Measurements from ENCODE around the gene GOLGB1.

Gene GOLGB1

DNA sequence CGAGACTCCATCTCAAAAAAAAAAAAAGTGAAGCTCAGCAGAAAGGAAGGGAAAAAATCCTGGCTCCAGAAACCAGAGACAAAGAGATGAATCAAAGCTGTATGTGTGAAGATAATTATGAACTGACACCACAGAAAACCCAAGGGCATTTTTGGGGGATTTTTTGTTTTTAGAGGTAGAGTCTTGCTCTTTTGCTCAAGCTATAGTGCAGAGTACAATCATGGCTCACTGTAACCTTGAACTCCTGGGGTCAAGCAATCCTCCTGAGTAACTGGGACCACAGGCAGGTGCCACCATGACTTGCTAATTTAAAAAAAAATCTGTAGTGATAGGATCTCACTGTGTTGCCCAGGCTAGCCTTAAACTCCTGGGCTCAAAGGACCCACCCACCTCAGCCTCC, 111.6 kb downstream of the GOLGB1 start:
- Mint-ChIP-seq H3K27me3 (no peaks in the 10 kb centered on the region), H3K36me3 (ENCODE audit: insufficient read depth) (peaks cover 89% of the 10 kb centered on the region), H3K4me1 (peaks cover 27% of the 10 kb centered on the region), H3K9me3 (no peaks in the 10 kb centered on the region), H3K4me3 (no peak overlapping the region), H3K27ac (ENCODE audit: low read depth) (peak overlapping the region; percentile 24)
- no peak for DNase-seq (ENCODE audit: low spot score in 2 of 2)
- no peak for ATAC-seq (replicated peaks; ENCODE audit: extremely low read depth, poor library complexity, severe bottlenecking)

DNA sequence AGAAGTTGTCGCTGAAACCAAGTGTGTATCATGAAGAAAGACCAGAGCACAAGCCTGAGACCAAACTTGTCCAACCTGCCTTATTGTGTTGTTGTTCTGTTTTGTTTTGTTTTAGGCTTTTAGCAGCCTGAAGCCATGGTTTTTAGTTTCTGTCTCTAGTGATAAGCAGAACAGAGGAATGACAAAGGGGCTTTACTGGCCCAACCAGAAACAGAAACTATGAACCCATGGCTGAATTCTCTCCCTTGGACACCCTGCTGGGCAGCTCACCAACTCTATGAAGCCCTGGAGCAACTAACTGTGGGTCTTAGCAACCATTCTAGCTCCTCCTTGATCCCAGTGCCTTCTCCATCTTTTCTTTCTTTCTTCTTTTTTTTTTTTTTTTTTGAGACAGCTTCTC, 119.2 kb downstream of the GOLGB1 start:
- peak overlapping the region; percentile 44 for H3K27ac Mint-ChIP-seq (ENCODE audit: low read depth)
- peaks cover 4% of the 10 kb centered on the region for H3K4me1 Mint-ChIP-seq
- DNase-seq (ENCODE audit: low spot score in 2 of 2) (no peak), ATAC-seq (replicated peaks; ENCODE audit: extremely low read depth, poor library complexity, severe bottlenecking) (no peak)
- H3K36me3 Mint-ChIP-seq (ENCODE audit: insufficient read depth), result peaks cover 47% of the 10 kb centered on the region
- no peaks in the 10 kb centered on the region for H3K9me3 Mint-ChIP-seq
- H3K4me3 Mint-ChIP-seq, result no peak overlapping the region
- H3K27me3 Mint-ChIP-seq, result no peaks in the 10 kb centered on the region

DNA sequence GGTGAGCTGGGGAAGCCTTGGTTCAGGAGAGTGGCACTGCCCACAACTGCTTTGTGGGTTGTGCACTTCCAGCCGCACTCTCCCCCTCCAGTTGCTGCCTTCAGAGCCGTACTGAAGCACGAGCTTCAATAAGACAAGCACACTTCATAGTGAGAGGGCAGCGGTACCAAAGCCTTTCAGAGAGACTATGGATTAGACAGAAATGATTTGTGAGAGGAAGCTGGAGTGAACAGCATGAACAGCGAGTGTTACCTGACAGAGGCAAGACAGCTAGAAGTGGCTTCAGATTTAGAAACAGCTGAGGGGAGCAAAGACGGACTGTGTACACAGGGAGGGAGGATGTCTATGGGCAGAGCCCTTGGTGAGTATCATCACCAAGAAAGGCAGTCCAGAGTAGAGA, 119.9 kb downstream of the GOLGB1 start:
- peaks cover 40% of the 10 kb centered on the region for H3K36me3 Mint-ChIP-seq (ENCODE audit: insufficient read depth)
- no peak for DNase-seq (ENCODE audit: low spot score in 2 of 2)
- H3K4me3 Mint-ChIP-seq, result no peak overlapping the region
- peaks cover 4% of the 10 kb centered on the region for H3K4me1 Mint-ChIP-seq
- no peaks in the 10 kb centered on the region for H3K9me3 Mint-ChIP-seq
- H3K27me3 Mint-ChIP-seq, result no peaks in the 10 kb centered on the region
- no peak for ATAC-seq (replicated peaks; ENCODE audit: extremely low read depth, poor library complexity, severe bottlenecking)
- no peak overlapping the region for H3K27ac Mint-ChIP-seq (ENCODE audit: low read depth)

DNA sequence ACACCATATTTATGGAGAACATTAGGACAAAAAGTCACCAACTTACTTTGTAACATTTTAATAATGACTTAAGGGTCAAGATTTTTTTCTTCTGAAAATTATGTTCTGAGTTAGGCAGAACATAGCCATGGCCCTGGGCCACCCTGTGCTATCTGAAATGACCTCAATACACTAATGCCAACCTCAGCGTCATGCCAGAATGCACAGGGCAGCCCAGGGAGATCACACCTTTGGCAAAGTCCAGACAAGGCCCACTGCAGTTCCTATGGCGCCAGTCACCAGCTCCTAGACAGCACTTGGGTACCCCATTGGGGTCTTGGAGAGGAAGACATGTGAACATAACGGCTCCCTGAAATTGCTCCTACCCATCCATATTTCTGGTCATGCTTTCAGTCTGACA, 121.9 kb downstream of the GOLGB1 start:
- Mint-ChIP-seq H3K36me3 (ENCODE audit: insufficient read depth) (peaks cover 28% of the 10 kb centered on the region), H3K9me3 (no peaks in the 10 kb centered on the region), H3K27me3 (no peaks in the 10 kb centered on the region), H3K4me3 (no peak overlapping the region), H3K4me1 (peaks cover 4% of the 10 kb centered on the region), H3K27ac (ENCODE audit: low read depth) (no peak overlapping the region)
- ATAC-seq (replicated peaks; ENCODE audit: extremely low read depth, poor library complexity, severe bottlenecking) (no peak), DNase-seq (ENCODE audit: low spot score in 2 of 2) (no peak)

DNA sequence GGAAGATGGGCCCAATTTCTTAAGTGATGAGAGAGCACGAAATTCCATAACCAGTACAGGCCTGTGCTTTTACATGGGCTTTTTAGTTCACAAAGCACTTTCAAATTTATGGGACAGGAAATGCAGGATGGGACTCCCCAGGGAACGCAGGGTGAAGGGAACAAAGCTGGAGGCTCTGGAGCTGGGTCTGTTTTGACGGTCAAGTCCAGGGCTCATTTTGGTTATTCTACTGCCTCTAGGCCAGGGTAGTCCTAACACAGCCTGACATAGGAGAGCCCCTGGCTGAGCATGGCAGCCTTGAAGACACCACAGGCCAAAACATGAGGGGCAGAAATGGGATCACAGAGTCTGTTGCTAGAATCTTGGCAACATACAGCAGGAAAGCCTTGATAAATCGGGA, 122.3 kb downstream of the GOLGB1 start:
- H3K4me1 Mint-ChIP-seq, result peaks cover 4% of the 10 kb centered on the region
- peaks cover 3% of the 10 kb centered on the region for H3K27me3 Mint-ChIP-seq
- no peak overlapping the region for H3K4me3 Mint-ChIP-seq
- no peak overlapping the region for H3K27ac Mint-ChIP-seq (ENCODE audit: low read depth)
- no peaks in the 10 kb centered on the region for H3K9me3 Mint-ChIP-seq
- ATAC-seq (replicated peaks; ENCODE audit: extremely low read depth, poor library complexity, severe bottlenecking), result no peak
- peaks cover 25% of the 10 kb centered on the region for H3K36me3 Mint-ChIP-seq (ENCODE audit: insufficient read depth)
- no peak for DNase-seq (ENCODE audit: low spot score in 2 of 2)

DNA sequence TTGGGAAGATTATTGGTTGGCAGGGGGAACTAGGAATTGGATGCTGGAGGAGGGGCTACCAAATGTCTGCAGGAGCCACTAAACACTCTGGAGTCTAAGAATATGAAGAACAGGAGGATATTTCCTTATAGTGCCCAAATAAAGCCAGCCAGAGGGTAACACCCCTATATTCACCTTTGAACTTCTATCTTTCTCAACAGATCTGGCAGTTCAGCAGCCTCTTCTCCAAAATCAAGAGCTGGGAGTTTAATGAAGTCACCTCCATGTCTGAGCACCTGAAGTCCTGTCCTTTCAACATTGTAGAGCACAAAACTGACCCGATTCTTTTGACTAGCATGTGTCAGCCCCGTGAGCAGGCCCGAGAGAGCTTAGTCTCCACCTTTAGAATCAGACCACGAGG, 123.0 kb downstream of the GOLGB1 start:
- Mint-ChIP-seq H3K27me3 (peaks cover 10% of the 10 kb centered on the region), H3K9me3 (no peaks in the 10 kb centered on the region), H3K4me1 (peaks cover 4% of the 10 kb centered on the region), H3K27ac (ENCODE audit: low read depth) (no peak overlapping the region), H3K4me3 (no peak overlapping the region), H3K36me3 (ENCODE audit: insufficient read depth) (peaks cover 18% of the 10 kb centered on the region)
- DNase-seq (ENCODE audit: low spot score in 2 of 2) (no peak), ATAC-seq (replicated peaks; ENCODE audit: extremely low read depth, poor library complexity, severe bottlenecking) (no peak)

DNA sequence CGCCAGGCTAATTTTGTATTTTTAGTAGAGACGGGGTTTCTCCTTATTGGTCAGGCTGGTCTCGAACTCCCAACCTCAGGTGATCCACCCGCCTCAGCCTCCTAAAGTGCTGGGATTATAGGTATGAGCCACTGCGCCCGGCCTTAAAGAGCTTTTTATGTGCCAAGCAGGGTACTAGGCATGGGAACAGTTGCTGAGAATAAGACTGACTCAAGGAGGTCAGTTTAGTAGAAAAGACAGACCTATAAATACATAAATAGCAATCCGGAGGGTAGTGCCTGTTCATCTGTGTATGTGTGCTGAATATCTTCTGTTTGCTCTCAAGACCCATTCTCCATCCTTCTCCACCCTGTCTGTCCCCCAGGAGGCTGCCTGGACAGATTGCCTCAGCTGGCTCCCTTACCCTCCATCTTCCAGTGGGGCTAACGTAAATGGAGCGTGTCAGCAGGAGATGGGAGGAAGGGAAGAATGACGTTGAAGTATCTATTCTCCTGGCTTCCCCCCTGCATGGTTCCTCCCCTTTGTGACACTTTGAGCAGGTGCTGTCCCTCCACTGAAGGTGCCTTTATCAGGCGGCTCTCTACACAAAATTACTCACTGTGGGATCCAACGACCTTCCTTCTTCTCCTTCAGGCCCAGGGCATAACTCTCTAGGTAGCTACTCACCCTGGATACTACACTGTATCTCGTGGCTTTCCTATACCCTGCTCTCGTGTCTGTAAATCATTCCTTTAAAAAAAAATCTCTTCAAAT, 125.2 kb downstream of the GOLGB1 start:
- ATAC-seq (replicated peaks; ENCODE audit: extremely low read depth, poor library complexity, severe bottlenecking), result no peak
- DNase-seq (ENCODE audit: low spot score in 2 of 2), result no peak
- no peaks in the 10 kb centered on the region for H3K4me1 Mint-ChIP-seq
- H3K4me3 Mint-ChIP-seq, result no peak overlapping the region
- H3K27ac Mint-ChIP-seq (ENCODE audit: low read depth), result no peak overlapping the region
- peaks cover 3% of the 10 kb centered on the region for H3K36me3 Mint-ChIP-seq (ENCODE audit: insufficient read depth)
- no peaks in the 10 kb centered on the region for H3K9me3 Mint-ChIP-seq
- peaks cover 13% of the 10 kb centered on the region for H3K27me3 Mint-ChIP-seq

DNA sequence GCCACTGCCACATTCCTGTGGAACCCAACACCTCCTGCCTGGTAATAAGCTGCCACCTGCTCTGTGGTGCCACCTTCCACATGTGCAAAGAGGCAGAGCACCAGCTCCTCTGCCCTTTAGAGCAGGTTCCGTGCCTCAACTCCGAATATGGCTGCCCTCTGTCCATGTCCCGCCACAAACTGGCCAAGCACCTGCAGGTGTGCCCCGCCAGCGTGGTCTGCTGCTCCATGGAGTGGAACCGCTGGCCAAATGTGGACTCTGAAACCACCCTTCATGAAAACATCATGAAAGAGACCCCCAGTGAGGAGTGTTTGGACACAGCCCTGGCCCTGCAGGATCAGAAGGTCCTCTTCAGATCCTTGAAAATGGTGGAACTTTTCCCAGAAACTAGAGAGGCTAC, 128.1 kb downstream of the GOLGB1 start:
- Mint-ChIP-seq H3K27me3 (peaks cover 13% of the 10 kb centered on the region), H3K4me3 (no peak overlapping the region), H3K9me3 (no peaks in the 10 kb centered on the region), H3K27ac (ENCODE audit: low read depth) (no peak overlapping the region), H3K4me1 (no peaks in the 10 kb centered on the region), H3K36me3 (ENCODE audit: insufficient read depth) (no peaks in the 10 kb centered on the region)
- DNase-seq (ENCODE audit: low spot score in 2 of 2), result no peak
- ATAC-seq (replicated peaks; ENCODE audit: extremely low read depth, poor library complexity, severe bottlenecking), result no peak

DNA sequence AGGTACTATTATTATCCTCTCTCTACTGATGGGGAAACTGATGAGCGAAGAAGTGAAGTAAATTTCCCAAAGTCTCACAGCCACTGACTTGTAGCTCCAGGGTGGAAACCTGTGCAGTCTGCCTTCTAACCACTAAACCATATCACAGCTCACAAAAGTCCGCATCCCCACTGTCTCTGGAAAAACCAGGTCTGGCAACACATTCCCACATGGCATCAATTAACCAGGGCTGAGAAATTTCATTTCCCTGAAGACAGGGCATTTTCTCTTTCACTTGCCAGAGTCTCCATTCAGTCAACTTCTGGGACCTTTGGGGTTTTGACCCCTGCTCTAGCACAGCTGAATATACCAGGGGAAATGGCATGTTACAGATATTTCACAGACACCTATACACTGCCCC, 129.8 kb downstream of the GOLGB1 start:
- no peak overlapping the region for H3K27ac Mint-ChIP-seq (ENCODE audit: low read depth)
- H3K4me3 Mint-ChIP-seq, result no peak overlapping the region
- no peaks in the 10 kb centered on the region for H3K4me1 Mint-ChIP-seq
- no peaks in the 10 kb centered on the region for H3K9me3 Mint-ChIP-seq
- no peaks in the 10 kb centered on the region for H3K36me3 Mint-ChIP-seq (ENCODE audit: insufficient read depth)
- ATAC-seq (replicated peaks; ENCODE audit: extremely low read depth, poor library complexity, severe bottlenecking) (no peak), DNase-seq (ENCODE audit: low spot score in 2 of 2) (no peak)
- H3K27me3 Mint-ChIP-seq, result peaks cover 13% of the 10 kb centered on the region

All from central memory CD8-positive, alpha-beta T cell (primary cell).